ENCODE measurements around the gene AMBP.

Gene AMBP

DNA sequence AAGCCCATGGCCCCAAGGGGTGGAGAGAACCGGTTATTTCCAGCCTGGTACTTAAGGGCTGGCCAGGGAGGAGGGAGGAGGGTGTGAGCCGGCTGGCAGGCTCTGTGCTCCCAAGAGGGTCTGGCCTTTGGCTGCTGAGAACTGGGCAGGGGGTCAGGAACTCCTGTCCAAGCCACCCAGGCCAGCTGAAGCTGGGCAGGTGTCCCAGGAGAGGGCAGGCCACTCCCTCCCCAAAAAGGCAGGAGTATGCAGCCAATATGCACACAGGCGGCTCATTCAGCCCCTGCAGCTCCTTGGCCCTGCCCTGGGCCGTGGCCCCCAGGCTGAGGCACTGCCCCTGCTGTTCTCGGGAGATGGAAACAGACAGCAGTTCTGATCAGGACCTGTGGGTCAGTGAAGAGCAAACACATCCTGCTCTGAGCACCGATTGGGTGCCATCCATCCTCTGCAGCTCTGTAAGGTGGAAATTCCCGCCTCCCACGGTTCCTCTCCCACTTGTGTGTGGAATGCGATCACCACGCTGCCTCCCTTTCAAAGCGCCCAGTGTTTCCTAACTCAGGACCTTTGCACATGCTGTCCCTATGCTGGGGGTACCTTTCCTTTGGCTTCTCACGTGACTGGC, 38.1 kb upstream of the AMBP start:
- Histone ChIP-seq H3F3A (ENCODE audit: insufficient read depth, low read length) (no peaks in the 10 kb centered on the region), H3K4me3 (ENCODE audit: low read length) (no peak overlapping the region), H3K27ac (ENCODE audit: low read length) (no peak overlapping the region), H3K9me3 (replicated peaks; ENCODE audit: insufficient read depth, low read length) (no peaks in the 10 kb centered on the region), H3K9me2 (replicated peaks; ENCODE audit: insufficient read depth, low read length) (no peaks in the 10 kb centered on the region), H3K4me1 (ENCODE audit: low read length) (no peaks in the 10 kb centered on the region), H3K9ac (ENCODE audit: low read length) (no peak overlapping the region), H3K27me3 (replicated peaks; ENCODE audit: insufficient read depth, low read length) (peaks cover 23% of the 10 kb centered on the region), H2AFZ (ENCODE audit: low read length) (no peak overlapping the region), H4K20me1 (ENCODE audit: insufficient read depth, low read length) (no peaks in the 10 kb centered on the region), H3K4me2 (ENCODE audit: low read depth, low read length) (no peak overlapping the region), H3K36me3 (replicated peaks; ENCODE audit: insufficient read depth, low read length) (no peaks in the 10 kb centered on the region), H3K79me2 (ENCODE audit: low read length) (no peaks in the 10 kb centered on the region)
- TF ChIP-seq EZH2phosphoT487 (IDR thresholded peaks at IDR 0.05; ENCODE audit: low read length): no peak
- TF ChIP-seq, protein P1, sequence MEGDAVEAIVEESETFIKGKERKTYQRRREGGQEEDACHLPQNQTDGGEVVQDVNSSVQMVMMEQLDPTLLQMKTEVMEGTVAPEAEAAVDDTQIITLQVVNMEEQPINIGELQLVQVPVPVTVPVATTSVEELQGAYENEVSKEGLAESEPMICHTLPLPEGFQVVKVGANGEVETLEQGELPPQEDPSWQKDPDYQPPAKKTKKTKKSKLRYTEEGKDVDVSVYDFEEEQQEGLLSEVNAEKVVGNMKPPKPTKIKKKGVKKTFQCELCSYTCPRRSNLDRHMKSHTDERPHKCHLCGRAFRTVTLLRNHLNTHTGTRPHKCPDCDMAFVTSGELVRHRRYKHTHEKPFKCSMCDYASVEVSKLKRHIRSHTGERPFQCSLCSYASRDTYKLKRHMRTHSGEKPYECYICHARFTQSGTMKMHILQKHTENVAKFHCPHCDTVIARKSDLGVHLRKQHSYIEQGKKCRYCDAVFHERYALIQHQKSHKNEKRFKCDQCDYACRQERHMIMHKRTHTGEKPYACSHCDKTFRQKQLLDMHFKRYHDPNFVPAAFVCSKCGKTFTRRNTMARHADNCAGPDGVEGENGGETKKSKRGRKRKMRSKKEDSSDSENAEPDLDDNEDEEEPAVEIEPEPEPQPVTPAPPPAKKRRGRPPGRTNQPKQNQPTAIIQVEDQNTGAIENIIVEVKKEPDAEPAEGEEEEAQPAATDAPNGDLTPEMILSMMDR (IDR thresholded peaks at IDR 0.05; ENCODE audit: low read length): no peak
- no peak for TF ChIP-seq EZH2 (optimal IDR thresholded peaks at IDR 0.05; ENCODE audit: low read depth, low read length)
- DNase-seq: no peak

DNA sequence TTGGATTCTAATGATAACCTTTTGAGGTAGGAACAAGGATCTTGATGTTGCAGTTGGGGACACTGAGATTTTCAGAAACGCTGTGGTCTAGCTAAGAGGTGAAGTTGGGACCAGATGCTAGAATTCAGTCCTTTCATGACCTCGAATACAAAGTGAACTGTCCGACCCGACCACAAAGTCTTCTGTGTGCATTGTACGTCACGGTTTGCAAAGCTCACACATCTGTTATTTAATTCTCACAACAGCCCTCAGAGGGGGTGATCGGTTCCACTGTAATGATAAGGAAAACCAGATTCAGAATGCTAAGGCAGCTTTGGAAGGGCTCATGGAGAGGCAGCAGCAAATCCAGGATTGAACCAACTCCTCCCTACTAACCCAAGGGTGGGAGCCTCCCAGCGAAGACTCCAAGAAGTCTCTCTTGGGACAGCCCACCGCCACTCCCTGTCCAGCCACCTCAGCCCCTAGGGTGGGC, 37.6 kb upstream of the AMBP start:
- Histone ChIP-seq H3K27me3 (replicated peaks; ENCODE audit: insufficient read depth, low read length) (peaks cover 23% of the 10 kb centered on the region), H4K20me1 (ENCODE audit: insufficient read depth, low read length) (no peaks in the 10 kb centered on the region), H3F3A (ENCODE audit: insufficient read depth, low read length) (no peaks in the 10 kb centered on the region), H3K4me2 (ENCODE audit: low read depth, low read length) (no peak overlapping the region), H3K9me2 (replicated peaks; ENCODE audit: insufficient read depth, low read length) (no peaks in the 10 kb centered on the region), H3K36me3 (replicated peaks; ENCODE audit: insufficient read depth, low read length) (no peaks in the 10 kb centered on the region), H2AFZ (ENCODE audit: low read length) (no peak overlapping the region), H3K9me3 (replicated peaks; ENCODE audit: insufficient read depth, low read length) (no peaks in the 10 kb centered on the region), H3K9ac (ENCODE audit: low read length) (no peak overlapping the region), H3K4me3 (ENCODE audit: low read length) (no peak overlapping the region), H3K27ac (ENCODE audit: low read length) (no peak overlapping the region), H3K4me1 (ENCODE audit: low read length) (no peaks in the 10 kb centered on the region), H3K79me2 (ENCODE audit: low read length) (no peaks in the 10 kb centered on the region)
- no peak for DNase-seq
- TF ChIP-seq EZH2 (optimal IDR thresholded peaks at IDR 0.05; ENCODE audit: low read depth, low read length) (no peak), EZH2phosphoT487 (IDR thresholded peaks at IDR 0.05; ENCODE audit: low read length) (no peak)
- TF ChIP-seq, protein P1 (IDR thresholded peaks at IDR 0.05; ENCODE audit: low read length): no peak

DNA sequence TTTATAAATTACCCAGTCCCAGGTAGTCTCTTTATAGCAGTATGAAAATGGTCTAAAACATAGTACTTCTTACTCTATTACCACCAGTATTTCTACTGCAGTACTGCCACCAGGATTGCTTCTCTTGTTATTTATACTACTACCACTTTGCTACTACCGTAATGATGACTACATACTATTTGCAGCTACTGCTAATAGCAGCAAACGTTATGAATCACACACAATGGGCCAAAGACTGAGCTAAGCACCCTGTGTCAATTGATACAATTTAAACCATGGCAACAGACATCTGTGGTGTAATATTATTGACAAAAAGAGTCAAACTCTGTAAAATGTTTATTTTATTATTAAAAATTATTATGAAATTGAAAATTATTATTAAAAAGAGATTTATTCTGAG, 36.3 kb upstream of the AMBP start:
- Histone ChIP-seq H3K4me2 (ENCODE audit: low read depth, low read length) (no peak overlapping the region), H3K27me3 (replicated peaks; ENCODE audit: insufficient read depth, low read length) (peaks cover 23% of the 10 kb centered on the region), H3F3A (ENCODE audit: insufficient read depth, low read length) (no peaks in the 10 kb centered on the region), H3K9ac (ENCODE audit: low read length) (no peak overlapping the region), H3K4me3 (ENCODE audit: low read length) (no peak overlapping the region), H2AFZ (ENCODE audit: low read length) (no peak overlapping the region), H3K9me2 (replicated peaks; ENCODE audit: insufficient read depth, low read length) (no peaks in the 10 kb centered on the region), H3K4me1 (ENCODE audit: low read length) (no peaks in the 10 kb centered on the region), H3K79me2 (ENCODE audit: low read length) (no peaks in the 10 kb centered on the region), H4K20me1 (ENCODE audit: insufficient read depth, low read length) (no peaks in the 10 kb centered on the region), H3K36me3 (replicated peaks; ENCODE audit: insufficient read depth, low read length) (no peaks in the 10 kb centered on the region), H3K27ac (ENCODE audit: low read length) (no peak overlapping the region), H3K9me3 (replicated peaks; ENCODE audit: insufficient read depth, low read length) (no peaks in the 10 kb centered on the region)
- no peak for TF ChIP-seq EZH2 (optimal IDR thresholded peaks at IDR 0.05; ENCODE audit: low read depth, low read length)
- no peak for TF ChIP-seq EZH2phosphoT487 (IDR thresholded peaks at IDR 0.05; ENCODE audit: low read length)
- TF ChIP-seq, protein P1 (IDR thresholded peaks at IDR 0.05; ENCODE audit: low read length): no peak
- DNase-seq: no peak

All from MM.1S (cell line).